ENCODE results near the gene NFIC. TPM values are rescaled to one million over a fixed set of nuclear protein-coding genes. Genes with fewer than 3 reads are reported as not detected.

Gene NFIC
- total and polyA plus RNA-seq, 10 of the 15 experiments (the other 5 are each of a cell fraction or from before 2014, with no cell fraction given), result 0.71 to 53.5 (median 10.2) TPM

DNA sequence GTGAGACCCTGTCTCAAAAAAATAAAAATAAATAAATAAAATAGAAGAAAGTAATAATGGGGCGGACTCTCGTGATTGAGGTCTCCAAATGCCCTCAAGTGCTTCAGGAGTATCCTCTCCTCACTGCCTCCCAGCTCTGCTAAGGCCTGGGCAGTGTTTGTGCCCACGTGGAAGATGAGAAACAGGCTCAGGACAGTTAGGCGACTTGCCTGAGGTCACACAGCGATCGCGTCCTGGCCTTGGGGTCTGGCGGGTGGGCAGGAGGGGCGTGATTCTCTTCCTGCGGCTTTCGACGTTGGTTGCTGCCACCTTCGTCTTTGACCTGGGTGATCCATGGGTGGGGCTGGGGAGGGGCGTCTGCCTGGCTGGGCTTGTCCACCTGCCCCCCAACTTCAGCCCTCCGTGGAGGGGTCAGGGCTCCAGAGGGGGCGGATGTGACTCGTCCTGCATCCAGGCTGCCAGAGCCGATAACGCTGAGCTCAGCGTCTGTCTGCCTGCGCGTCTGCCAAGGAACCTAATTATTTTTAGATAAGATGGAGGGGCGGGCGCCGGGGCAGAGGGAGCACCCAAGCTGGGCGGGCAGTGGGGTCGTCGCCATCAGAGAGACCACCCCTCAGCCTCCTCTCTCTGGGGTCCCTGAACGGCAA is 56.9 kb downstream of the NFIC start (continued):
- TF ChIP-seq, protein P1, sequence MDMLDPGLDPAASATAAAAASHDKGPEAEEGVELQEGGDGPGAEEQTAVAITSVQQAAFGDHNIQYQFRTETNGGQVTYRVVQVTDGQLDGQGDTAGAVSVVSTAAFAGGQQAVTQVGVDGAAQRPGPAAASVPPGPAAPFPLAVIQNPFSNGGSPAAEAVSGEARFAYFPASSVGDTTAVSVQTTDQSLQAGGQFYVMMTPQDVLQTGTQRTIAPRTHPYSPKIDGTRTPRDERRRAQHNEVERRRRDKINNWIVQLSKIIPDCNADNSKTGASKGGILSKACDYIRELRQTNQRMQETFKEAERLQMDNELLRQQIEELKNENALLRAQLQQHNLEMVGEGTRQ (IDR thresholded peaks at IDR 0.05; ENCODE audit: borderline replicate concordance, low read depth, low read length), result no peak
- TF ChIP-seq SPI1 (IDR thresholded peaks at IDR 0.05; ENCODE audit: borderline replicate concordance, insufficient read depth, low read depth, low read length), result no peak
- no peak for TF ChIP-seq PAX8 (IDR thresholded peaks at IDR 0.05)
- TF ChIP-seq MEF2B (IDR thresholded peaks at IDR 0.05; ENCODE audit: partially characterized antibody, poor library complexity, severe bottlenecking), result no peak

GRCh38 chr19:3426433-3426832 is 60.0 kb downstream of the NFIC start:
- ChIA-PET SMC1A (ENCODE audit: uncharacterized antibody, unreplicated experiment) (no interaction called here), POLR2A (interaction anchor here (0.8 kb wide), 1 partner anchor 15 kb away, joined by 4 read pairs; no protein-coding TSS in a partner anchor), RAD21 (ENCODE audit: unreplicated experiment) (no interaction called here), CTCF (interaction anchor here (1.3 kb wide), 1 partner anchor 98 kb away, joined by 3 read pairs; no protein-coding TSS in a partner anchor)
- in situ Hi-C loops (cut with MboI), result no loop called here
- Histone ChIP-seq H4K20me1 (ENCODE audit: control insufficient read depth, insufficient read depth) (no peaks in the 10 kb centered on the region), H3K27ac (ENCODE audit: control insufficient read depth, insufficient read depth) (no peak overlapping the region), H3K9ac (ENCODE audit: control insufficient read depth, insufficient read depth, low read length) (no peak overlapping the region), H2AFZ (ENCODE audit: control insufficient read depth, low read depth, low read length) (no peak overlapping the region), H3K79me2 (ENCODE audit: control insufficient read depth, insufficient read depth, low read length) (no peaks in the 10 kb centered on the region; the same call in 1 of the 2 replicates), H3K27me3 (replicated peaks in 1 of 2; ENCODE audit: control insufficient read depth in 2 of 2, insufficient read depth in 2 of 2, low read length in 1 of 2) (no peaks in the 10 kb centered on the region), H3K9me3 (replicated peaks; ENCODE audit: control insufficient read depth, insufficient read depth, low read length) (no peaks in the 10 kb centered on the region; the same call in 2 of the 3 replicates), H3K36me3 (ENCODE audit: control insufficient read depth in 2 of 2, insufficient read depth in 2 of 2, low read length in 1 of 2) (peaks cover 4 to 16% of the 10 kb centered on the region in 2 experiments; a peak in 3 of 4 replicates), H3K4me1 (ENCODE audit: control insufficient read depth, insufficient read depth, low read length) (peaks cover 9% of the 10 kb centered on the region), H3K4me2 (ENCODE audit: control insufficient read depth, insufficient read depth) (no peak overlapping the region), H3K4me3 (no peak overlapping the region)
- DNase-seq (ENCODE audit: low read depth, low spot score), result no peak
- intact Hi-C loops (cut with micrococcal nuclease; ENCODE audit: unreplicated experiment), result loop anchor here (5.0 kb wide), 2 partner anchors 59 to 84 kb away; partner anchors contain the start of gene NFIC
- BruUV-seq (replicated peaks), result no TSS peak
- 88% methylated on average over 9 of the region's 9 CpGs for WGBS (ENCODE audit: insufficient coverage, insufficient replicate concordance, low lambda C conversion rate, missing lambda C conversion rate)
- ATAC-seq, result no peak
- no peak for FAIRE-seq
- TF ChIP-seq, protein P2, sequence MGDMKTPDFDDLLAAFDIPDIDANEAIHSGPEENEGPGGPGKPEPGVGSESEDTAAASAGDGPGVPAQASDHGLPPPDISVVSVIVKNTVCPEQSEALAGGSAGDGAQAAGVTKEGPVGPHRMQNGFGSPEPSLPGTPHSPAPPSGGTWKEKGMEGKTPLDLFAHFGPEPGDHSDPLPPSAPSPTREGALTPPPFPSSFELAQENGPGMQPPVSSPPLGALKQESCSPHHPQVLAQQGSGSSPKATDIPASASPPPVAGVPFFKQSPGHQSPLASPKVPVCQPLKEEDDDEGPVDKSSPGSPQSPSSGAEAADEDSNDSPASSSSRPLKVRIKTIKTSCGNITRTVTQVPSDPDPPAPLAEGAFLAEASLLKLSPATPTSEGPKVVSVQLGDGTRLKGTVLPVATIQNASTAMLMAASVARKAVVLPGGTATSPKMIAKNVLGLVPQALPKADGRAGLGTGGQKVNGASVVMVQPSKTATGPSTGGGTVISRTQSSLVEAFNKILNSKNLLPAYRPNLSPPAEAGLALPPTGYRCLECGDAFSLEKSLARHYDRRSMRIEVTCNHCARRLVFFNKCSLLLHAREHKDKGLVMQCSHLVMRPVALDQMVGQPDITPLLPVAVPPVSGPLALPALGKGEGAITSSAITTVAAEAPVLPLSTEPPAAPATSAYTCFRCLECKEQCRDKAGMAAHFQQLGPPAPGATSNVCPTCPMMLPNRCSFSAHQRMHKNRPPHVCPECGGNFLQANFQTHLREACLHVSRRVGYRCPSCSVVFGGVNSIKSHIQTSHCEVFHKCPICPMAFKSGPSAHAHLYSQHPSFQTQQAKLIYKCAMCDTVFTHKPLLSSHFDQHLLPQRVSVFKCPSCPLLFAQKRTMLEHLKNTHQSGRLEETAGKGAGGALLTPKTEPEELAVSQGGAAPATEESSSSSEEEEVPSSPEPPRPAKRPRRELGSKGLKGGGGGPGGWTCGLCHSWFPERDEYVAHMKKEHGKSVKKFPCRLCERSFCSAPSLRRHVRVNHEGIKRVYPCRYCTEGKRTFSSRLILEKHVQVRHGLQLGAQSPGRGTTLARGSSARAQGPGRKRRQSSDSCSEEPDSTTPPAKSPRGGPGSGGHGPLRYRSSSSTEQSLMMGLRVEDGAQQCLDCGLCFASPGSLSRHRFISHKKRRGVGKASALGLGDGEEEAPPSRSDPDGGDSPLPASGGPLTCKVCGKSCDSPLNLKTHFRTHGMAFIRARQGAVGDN (IDR thresholded peaks at IDR 0.05), result no peak
- no peak for TF ChIP-seq NFYA (IDR thresholded peaks at IDR 0.05; ENCODE audit: borderline replicate concordance, low read depth, low read length)
- TF ChIP-seq POLR2A (IDR thresholded peaks at IDR 0.05; ENCODE audit: low read depth, low read length), result no peak
- TF ChIP-seq, protein P3, sequence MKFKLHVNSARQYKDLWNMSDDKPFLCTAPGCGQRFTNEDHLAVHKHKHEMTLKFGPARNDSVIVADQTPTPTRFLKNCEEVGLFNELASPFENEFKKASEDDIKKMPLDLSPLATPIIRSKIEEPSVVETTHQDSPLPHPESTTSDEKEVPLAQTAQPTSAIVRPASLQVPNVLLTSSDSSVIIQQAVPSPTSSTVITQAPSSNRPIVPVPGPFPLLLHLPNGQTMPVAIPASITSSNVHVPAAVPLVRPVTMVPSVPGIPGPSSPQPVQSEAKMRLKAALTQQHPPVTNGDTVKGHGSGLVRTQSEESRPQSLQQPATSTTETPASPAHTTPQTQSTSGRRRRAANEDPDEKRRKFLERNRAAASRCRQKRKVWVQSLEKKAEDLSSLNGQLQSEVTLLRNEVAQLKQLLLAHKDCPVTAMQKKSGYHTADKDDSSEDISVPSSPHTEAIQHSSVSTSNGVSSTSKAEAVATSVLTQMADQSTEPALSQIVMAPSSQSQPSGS (IDR thresholded peaks at IDR 0.05; ENCODE audit: low read length), result no peak
- TF ChIP-seq, protein P4, sequence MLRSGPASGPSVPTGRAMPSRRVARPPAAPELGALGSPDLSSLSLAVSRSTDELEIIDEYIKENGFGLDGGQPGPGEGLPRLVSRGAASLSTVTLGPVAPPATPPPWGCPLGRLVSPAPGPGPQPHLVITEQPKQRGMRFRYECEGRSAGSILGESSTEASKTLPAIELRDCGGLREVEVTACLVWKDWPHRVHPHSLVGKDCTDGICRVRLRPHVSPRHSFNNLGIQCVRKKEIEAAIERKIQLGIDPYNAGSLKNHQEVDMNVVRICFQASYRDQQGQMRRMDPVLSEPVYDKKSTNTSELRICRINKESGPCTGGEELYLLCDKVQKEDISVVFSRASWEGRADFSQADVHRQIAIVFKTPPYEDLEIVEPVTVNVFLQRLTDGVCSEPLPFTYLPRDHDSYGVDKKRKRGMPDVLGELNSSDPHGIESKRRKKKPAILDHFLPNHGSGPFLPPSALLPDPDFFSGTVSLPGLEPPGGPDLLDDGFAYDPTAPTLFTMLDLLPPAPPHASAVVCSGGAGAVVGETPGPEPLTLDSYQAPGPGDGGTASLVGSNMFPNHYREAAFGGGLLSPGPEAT (IDR thresholded peaks at IDR 0.05; ENCODE audit: low read depth), result no peak
- TF ChIP-seq SMAD5 (IDR thresholded peaks at IDR 0.05; ENCODE audit: low read depth), result no peak
- TF ChIP-seq NRF1 (conservative IDR thresholded peaks at IDR 0.05; ENCODE audit: low read depth, low read length), result no peak
